ENCODE measurements around the gene EGFR. TPM values are rescaled to one million over a fixed set of nuclear protein-coding genes. Genes with fewer than 3 reads are reported as not detected.

The EGFR gene
- total and polyA plus RNA-seq, 2 donors (not counting 3 experiments of a cell fraction or from before 2014, with no cell fraction given): 1.5 to 4.1 TPM

- no peak for TF ChIP-seq JUN (IDR thresholded peaks at IDR 0.05; ENCODE audit: borderline replicate concordance, insufficient read depth, insufficient read length, low read depth)
- no peak for TF ChIP-seq MAX (IDR thresholded peaks at IDR 0.05; ENCODE audit: insufficient read depth, insufficient read length)
- no peak for TF ChIP-seq FOS (IDR thresholded peaks at IDR 0.05; ENCODE audit: borderline replicate concordance, insufficient read depth, low read length)
- no peak for TF ChIP-seq GATA2 (IDR thresholded peaks at IDR 0.05; ENCODE audit: insufficient read depth, insufficient read length, low read depth, low read length)
- TF ChIP-seq POLR2A (IDR thresholded peaks at IDR 0.05; ENCODE audit: low read depth, low read length): no peak
- no peak for TF ChIP-seq MYC (IDR thresholded peaks at IDR 0.05; ENCODE audit: low read depth, low read length)
- no peak for TF ChIP-seq POLR2AphosphoS5 (IDR thresholded peaks at IDR 0.05; ENCODE audit: insufficient read depth, low read depth, low read length)
- no peak for TF ChIP-seq CTCF (IDR thresholded peaks at IDR 0.05; ENCODE audit: extremely low read depth in 1 of 2, insufficient read depth in 1 of 2, low read depth in 1 of 2, low read length in 2 of 2)
- no peak for TF ChIP-seq EZH2 (IDR thresholded peaks at IDR 0.05; ENCODE audit: borderline replicate concordance, low read depth, low read length, severe bottlenecking)
- Histone ChIP-seq H3K4me3 (replicated peaks in 1 of 3; ENCODE audit: insufficient read depth in 1 of 3, low read depth in 1 of 3, low read length in 3 of 3) (no peak overlapping the region), H3K9ac (replicated peaks; ENCODE audit: extremely low read depth, insufficient read depth, low read length) (no peak overlapping the region), H3K9me3 (replicated peaks; ENCODE audit: control insufficient read depth, insufficient read depth, low read length) (no peaks in the 10 kb centered on the region), H3K27me3 (ENCODE audit: control insufficient read depth in 2 of 2, insufficient read depth in 2 of 2, low read length in 2 of 2) (peaks cover 19 to 53% of the 10 kb centered on the region in 2 experiments), H3K9me1 (replicated peaks; ENCODE audit: control insufficient read depth, extremely low read depth, insufficient read depth, low read length) (no peaks in the 10 kb centered on the region), H3K79me2 (ENCODE audit: control insufficient read depth, insufficient read depth, low read length) (no peaks in the 10 kb centered on the region), H4K20me1 (replicated peaks; ENCODE audit: control insufficient read depth, extremely low read depth, insufficient read depth, low read length) (no peaks in the 10 kb centered on the region), H3K4me1 (ENCODE audit: control insufficient read depth, extremely low read depth, insufficient read depth, low read length) (peaks cover 6% of the 10 kb centered on the region), H2AFZ (ENCODE audit: low read depth, low read length) (no peak overlapping the region), H3K27ac (ENCODE audit: insufficient read depth, low read depth, low read length) (no peak overlapping the region), H3K36me3 (ENCODE audit: control insufficient read depth in 2 of 2, extremely low read depth in 1 of 2, insufficient read depth in 2 of 2, low read length in 2 of 2) (no peaks in the 10 kb centered on the region), H3K4me2 (ENCODE audit: insufficient read depth, low read length) (no peak overlapping the region)
- no TSS peak for BruUV-seq (replicated peaks)
- POLR2A ChIA-PET: no interaction called here
- DNase-seq (ENCODE audit: low read depth, low spot score) (no peak), FAIRE-seq (no peak)
- intact Hi-C loops (cut with micrococcal nuclease): loop anchor here (10.0 kb wide), 1 partner anchor 229 kb away; no protein-coding TSS in a partner anchor
- CTCF ChIA-PET: interaction anchor here (0.6 kb wide), 1 partner anchor 99 kb away, joined by 4 read pairs; no protein-coding TSS in a partner anchor
- dilution Hi-C loops (cut with MboI; ENCODE audit: extremely low pct_ligation_motif_present, low sequenced_read_pairs): no loop called here
These were observed 5.0 kb upstream of the EGFR start for GRCh38 chr7:55013851-55014250.

Measured in endothelial cell of umbilical vein (primary cell).